ENCODE results near the gene SURF1.
"Not testable (repeated sequence)": the region's sequence is repeated elsewhere in the genome, so short reads cannot be mapped to it uniquely, and the experiment has no call there.

The SURF1 gene

DNA sequence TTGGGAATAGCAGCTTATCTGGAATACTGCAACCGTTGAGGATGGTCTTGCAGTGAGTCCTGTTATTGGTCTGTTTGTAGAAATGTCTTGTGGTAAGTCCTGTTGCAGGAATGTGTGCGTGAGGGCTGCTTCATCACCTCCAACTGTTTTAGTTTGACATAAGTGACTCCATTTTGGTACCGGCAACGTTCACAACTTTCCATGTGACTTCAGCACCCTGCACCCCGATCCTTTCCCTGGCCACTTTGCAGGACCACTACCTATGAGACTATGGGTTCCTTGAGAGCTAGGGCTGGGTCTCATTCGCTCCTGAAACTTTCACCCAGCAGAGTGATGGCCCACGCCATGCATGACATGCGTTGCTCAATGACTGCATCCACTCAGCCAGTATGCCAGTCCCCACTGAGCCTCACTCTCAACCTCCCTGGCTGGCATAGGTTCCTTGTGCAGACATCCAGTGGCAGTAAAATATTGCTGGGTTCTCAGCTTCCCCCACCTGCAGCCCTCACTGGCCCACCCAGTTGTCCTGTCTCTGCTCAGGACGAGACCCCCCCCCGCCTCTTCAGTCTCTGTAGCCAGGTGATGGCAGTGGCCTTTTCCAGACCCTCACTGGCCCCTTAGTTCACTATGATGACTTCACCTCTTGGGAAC lies 28.3 kb downstream of the SURF1 start:
- Histone ChIP-seq H3K9me3 (ENCODE audit: insufficient read depth, low read length, severe bottlenecking) (no peaks in the 10 kb centered on the region), H3K36me3 (ENCODE audit: insufficient read depth, low read length) (peaks cover 26% of the 10 kb centered on the region), H3K79me2 (ENCODE audit: insufficient read depth, low read length) (0 out of 2 replicates have a peak, but pooled peaks cover 2% of the 10 kb centered on the region), H3K27ac (ENCODE audit: low read length) (no peak overlapping the region), H3K4me1 (ENCODE audit: insufficient read depth, low read length) (no peaks in the 10 kb centered on the region), H3K27me3 (ENCODE audit: insufficient read depth, low read length, poor library complexity) (no peaks in the 10 kb centered on the region), H4K20me1 (ENCODE audit: insufficient read depth, low read length) (peaks cover 19% of the 10 kb centered on the region), H3K4me3 (ENCODE audit: low read depth in 1 of 2, low read length in 2 of 2) (no peak overlapping the region), H3K4me2 (ENCODE audit: insufficient read depth, low read length) (no peak overlapping the region), H2AFZ (ENCODE audit: low read depth, low read length) (no peak overlapping the region), H3K9ac (ENCODE audit: low read depth, low read length) (no peak overlapping the region)
- DNase-seq (no peak), ATAC-seq (ENCODE audit: insufficient read depth, low read depth) (peak; percentile 33; the same call in 1 of the 3 replicates)
- no peak for TF ChIP-seq EZH2 (IDR thresholded peaks at IDR 0.05; ENCODE audit: borderline replicate concordance, low read depth, low read length, severe bottlenecking)
- TF ChIP-seq, protein P1, sequence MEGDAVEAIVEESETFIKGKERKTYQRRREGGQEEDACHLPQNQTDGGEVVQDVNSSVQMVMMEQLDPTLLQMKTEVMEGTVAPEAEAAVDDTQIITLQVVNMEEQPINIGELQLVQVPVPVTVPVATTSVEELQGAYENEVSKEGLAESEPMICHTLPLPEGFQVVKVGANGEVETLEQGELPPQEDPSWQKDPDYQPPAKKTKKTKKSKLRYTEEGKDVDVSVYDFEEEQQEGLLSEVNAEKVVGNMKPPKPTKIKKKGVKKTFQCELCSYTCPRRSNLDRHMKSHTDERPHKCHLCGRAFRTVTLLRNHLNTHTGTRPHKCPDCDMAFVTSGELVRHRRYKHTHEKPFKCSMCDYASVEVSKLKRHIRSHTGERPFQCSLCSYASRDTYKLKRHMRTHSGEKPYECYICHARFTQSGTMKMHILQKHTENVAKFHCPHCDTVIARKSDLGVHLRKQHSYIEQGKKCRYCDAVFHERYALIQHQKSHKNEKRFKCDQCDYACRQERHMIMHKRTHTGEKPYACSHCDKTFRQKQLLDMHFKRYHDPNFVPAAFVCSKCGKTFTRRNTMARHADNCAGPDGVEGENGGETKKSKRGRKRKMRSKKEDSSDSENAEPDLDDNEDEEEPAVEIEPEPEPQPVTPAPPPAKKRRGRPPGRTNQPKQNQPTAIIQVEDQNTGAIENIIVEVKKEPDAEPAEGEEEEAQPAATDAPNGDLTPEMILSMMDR (IDR thresholded peaks at IDR 0.05; ENCODE audit: borderline replicate concordance, extremely low read depth, low read length, poor library complexity, severe bottlenecking): no peak

DNA sequence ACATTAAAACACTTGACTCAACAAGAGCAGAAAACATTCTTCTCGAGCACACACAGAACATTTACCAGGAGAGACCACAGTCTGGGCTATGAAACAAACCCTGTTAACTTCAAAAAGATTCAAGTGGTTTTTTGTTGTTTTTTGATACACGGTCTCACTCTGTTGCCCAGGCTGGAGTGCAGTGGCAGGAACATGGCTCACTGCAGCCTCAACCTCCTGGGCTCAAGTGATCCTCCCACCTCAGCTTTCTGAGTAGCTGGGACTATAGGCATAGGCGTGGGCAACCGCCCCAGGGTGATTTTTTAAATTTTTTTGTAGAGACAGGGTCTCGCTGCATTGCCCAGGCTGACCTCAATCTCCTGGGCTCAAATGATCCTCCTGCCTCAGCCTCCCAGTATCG lies 29.3 kb downstream of the SURF1 start:
- not testable (repeated sequence) for DNase-seq; H2AFZ ChIP-seq (ENCODE audit: low read depth, low read length); H3K4me2 ChIP-seq (ENCODE audit: insufficient read depth, low read length); H3K4me1 ChIP-seq (ENCODE audit: insufficient read depth, low read length); H3K4me3 ChIP-seq (ENCODE audit: low read depth in 1 of 2, low read length in 2 of 2); ATAC-seq (ENCODE audit: insufficient read depth, low read depth); H3K9ac ChIP-seq (ENCODE audit: low read depth, low read length); H3K79me2 ChIP-seq (ENCODE audit: insufficient read depth, low read length); H3K27me3 ChIP-seq (ENCODE audit: insufficient read depth, low read length, poor library complexity); H3K27ac ChIP-seq (ENCODE audit: low read length); H3K9me3 ChIP-seq (ENCODE audit: insufficient read depth, low read length, severe bottlenecking)
- H3K36me3 ChIP-seq (ENCODE audit: insufficient read depth, low read length): peaks cover 17% of the 10 kb centered on the region
- H4K20me1 ChIP-seq (ENCODE audit: insufficient read depth, low read length): peaks cover 11% of the 10 kb centered on the region

DNA sequence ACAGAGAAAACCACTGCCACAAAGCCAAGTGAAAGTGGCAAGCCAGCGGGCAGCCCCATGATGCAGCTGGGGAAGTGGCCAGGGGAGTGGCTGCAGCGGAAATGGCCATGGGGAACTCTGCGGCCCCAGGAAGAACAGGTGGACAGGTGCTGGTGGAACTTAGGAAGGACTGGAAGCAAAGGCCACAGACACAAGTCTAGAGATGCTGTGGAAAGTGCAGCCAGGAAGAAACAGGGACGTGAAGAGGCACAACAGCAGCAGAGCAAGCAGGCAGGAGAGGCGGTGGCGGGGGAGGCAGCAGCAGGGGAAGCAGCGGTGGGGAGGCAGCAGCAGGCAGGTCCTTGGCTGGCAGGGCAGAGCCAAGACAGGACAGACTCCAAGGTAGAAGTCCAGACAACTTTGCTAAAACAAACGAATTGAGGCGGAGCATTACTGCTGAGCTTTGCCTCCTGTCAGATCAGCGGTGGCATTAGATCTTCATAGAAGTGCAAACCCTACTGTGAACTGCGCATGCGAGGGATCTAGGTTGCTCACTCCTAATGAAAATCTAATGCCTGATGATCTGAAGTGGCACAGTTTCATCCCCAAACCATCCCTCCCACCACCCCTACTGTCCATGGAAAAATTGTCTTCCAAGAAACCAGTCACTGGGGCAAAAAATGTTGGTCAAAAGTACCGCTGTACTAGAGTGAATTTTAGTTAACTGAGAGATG lies 32.1 kb downstream of the SURF1 start:
- Histone ChIP-seq H3K4me3 (ENCODE audit: low read depth in 1 of 2, low read length in 2 of 2) (no peak overlapping the region), H3K9ac (ENCODE audit: low read depth, low read length) (no peak overlapping the region), H3K36me3 (ENCODE audit: insufficient read depth, low read length) (no peaks in the 10 kb centered on the region), H3K79me2 (ENCODE audit: insufficient read depth, low read length) (no peaks in the 10 kb centered on the region), H3K4me1 (ENCODE audit: insufficient read depth, low read length) (no peaks in the 10 kb centered on the region), H3K4me2 (ENCODE audit: insufficient read depth, low read length) (no peak overlapping the region), H2AFZ (ENCODE audit: low read depth, low read length) (no peak overlapping the region), H3K27me3 (ENCODE audit: insufficient read depth, low read length, poor library complexity) (no peaks in the 10 kb centered on the region), H3K9me3 (ENCODE audit: insufficient read depth, low read length, severe bottlenecking) (no peaks in the 10 kb centered on the region), H4K20me1 (ENCODE audit: insufficient read depth, low read length) (no peaks in the 10 kb centered on the region), H3K27ac (ENCODE audit: low read length) (no peak overlapping the region)
- DNase-seq: no peak
- no peak for ATAC-seq (ENCODE audit: insufficient read depth, low read depth)
- TF ChIP-seq EZH2 (IDR thresholded peaks at IDR 0.05; ENCODE audit: borderline replicate concordance, low read depth, low read length, severe bottlenecking): no peak
- TF ChIP-seq, protein P1 (IDR thresholded peaks at IDR 0.05; ENCODE audit: borderline replicate concordance, extremely low read depth, low read length, poor library complexity, severe bottlenecking): no peak

DNA sequence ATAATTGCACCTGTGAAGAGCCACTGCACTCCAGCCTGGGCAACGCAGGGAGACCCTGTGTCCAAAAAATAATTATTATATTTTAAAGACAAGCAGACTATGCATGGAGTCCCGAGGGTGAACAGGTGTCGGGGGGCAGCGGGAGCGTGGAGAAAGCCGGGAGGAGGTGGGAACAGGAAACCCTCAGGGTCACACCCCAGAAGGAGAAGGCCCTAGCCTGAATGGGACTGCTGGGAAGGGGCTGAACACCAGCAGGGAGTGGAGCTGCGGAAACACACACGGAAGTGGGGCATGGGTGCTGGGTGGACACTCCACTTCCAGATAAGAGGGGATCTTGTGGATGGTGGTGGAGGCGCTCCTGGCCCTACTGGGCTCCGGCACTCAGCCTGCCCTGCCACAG lies 33.1 kb downstream of the SURF1 start:
- H3K4me1 ChIP-seq (ENCODE audit: insufficient read depth, low read length): no peaks in the 10 kb centered on the region
- no peaks in the 10 kb centered on the region for H3K79me2 ChIP-seq (ENCODE audit: insufficient read depth, low read length)
- TF ChIP-seq, protein P1 (IDR thresholded peaks at IDR 0.05; ENCODE audit: borderline replicate concordance, extremely low read depth, low read length, poor library complexity, severe bottlenecking): no peak
- TF ChIP-seq EZH2 (IDR thresholded peaks at IDR 0.05; ENCODE audit: borderline replicate concordance, low read depth, low read length, severe bottlenecking): no peak
- no peak overlapping the region for H3K27ac ChIP-seq (ENCODE audit: low read length)
- no peaks in the 10 kb centered on the region for H3K9me3 ChIP-seq (ENCODE audit: insufficient read depth, low read length, severe bottlenecking)
- ATAC-seq (ENCODE audit: insufficient read depth, low read depth) (no peak), DNase-seq (no peak)
- H3K27me3 ChIP-seq (ENCODE audit: insufficient read depth, low read length, poor library complexity): no peaks in the 10 kb centered on the region
- H2AFZ ChIP-seq (ENCODE audit: low read depth, low read length): no peak overlapping the region
- H3K4me2 ChIP-seq (ENCODE audit: insufficient read depth, low read length): no peak overlapping the region
- no peaks in the 10 kb centered on the region for H4K20me1 ChIP-seq (ENCODE audit: insufficient read depth, low read length)
- H3K4me3 ChIP-seq (ENCODE audit: low read depth in 1 of 2, low read length in 2 of 2): no peak overlapping the region
- H3K36me3 ChIP-seq (ENCODE audit: insufficient read depth, low read length): no peaks in the 10 kb centered on the region
- no peak overlapping the region for H3K9ac ChIP-seq (ENCODE audit: low read depth, low read length)

Measured in DND-41 (cell line).